Heart left ventricle (tissue), 13 donors: ENCODE results near the gene CDK4.

ENCODE experiments used
- POLR2A ChIP-seq, 2 donors: fragments of 450-650 bp; IDR thresholded peaks; one replicate each; pipeline ENCODE4 v1.6.1; 2017; ENCODE audit warnings: antibody characterized with exemption in 2 of 2, mild to moderate bottlenecking in 2 of 2, moderate library complexity in 2 of 2
- TF ChIP-seq, protein P1 (sequence below), 12 donors: fragments of 200-600 bp; sonication (generic) in 4 of 12; IDR thresholded peaks; one replicate each; pipeline versions ENCODE4 v1.5.0 to v1.8.0; 2018 to 2022; ENCODE audit warnings: antibody characterized with exemption in 12 of 12, mild to moderate bottlenecking in 5 of 12
- donor health status: ischemic (EF 13 %, LVEDD 7.1; RV severe dilation, severe dysfunction).
- donor health status: DM: no; HTN: yes; CAD: no.
- donor health status: DM: no; HTN: no; CAD: no.
- donor health status: ischemic (EF 25% LVEDD 6.9; RV normal size, moderate dysfunction).
- donor health status: ischemic (EF 25% LVEDD 5.7; RV mildly dilated, moderate dysfunction).
- donor health status: ischemic (EF 35%, LVEDD 5.7; RV mildly dilated, moderate dysfunction).
- donor health status: nonischemic (EF 11% LVEDD 7.7; RV severe dilation, severe dysfunction).
- donor health status: DM: yes; HTN: yes; CAD: no.
- donor health status: PGD.
- donor health status: ischemic (EF 29% LVEDD 5.4; RV normal size, mild dysfunction).
- donor health status: nonischemic (EF 23%, LVEDD 6.1; RV moderate dilation, normal function).

- TF ChIP-seq, protein P1, sequence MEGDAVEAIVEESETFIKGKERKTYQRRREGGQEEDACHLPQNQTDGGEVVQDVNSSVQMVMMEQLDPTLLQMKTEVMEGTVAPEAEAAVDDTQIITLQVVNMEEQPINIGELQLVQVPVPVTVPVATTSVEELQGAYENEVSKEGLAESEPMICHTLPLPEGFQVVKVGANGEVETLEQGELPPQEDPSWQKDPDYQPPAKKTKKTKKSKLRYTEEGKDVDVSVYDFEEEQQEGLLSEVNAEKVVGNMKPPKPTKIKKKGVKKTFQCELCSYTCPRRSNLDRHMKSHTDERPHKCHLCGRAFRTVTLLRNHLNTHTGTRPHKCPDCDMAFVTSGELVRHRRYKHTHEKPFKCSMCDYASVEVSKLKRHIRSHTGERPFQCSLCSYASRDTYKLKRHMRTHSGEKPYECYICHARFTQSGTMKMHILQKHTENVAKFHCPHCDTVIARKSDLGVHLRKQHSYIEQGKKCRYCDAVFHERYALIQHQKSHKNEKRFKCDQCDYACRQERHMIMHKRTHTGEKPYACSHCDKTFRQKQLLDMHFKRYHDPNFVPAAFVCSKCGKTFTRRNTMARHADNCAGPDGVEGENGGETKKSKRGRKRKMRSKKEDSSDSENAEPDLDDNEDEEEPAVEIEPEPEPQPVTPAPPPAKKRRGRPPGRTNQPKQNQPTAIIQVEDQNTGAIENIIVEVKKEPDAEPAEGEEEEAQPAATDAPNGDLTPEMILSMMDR (IDR thresholded peaks at IDR 0.05): no peak
- no peak for TF ChIP-seq POLR2A (IDR thresholded peaks at IDR 0.05)
Observed at GRCh38 chr12:57712701-57713100, 39.4 kb downstream of the CDK4 start.
